Fibroblast of lung (primary cell): ENCODE results near the gene SH3BP4.

ENCODE experiments used
- EZH2 ChIP-seq: IDR thresholded peaks from 2 replicates; pipeline ENCODE4 v1.5.1; 2012; ENCODE audit warnings: low read length, control low read depth, mild to moderate bottlenecking; ENCODE audit errors: missing control alignments
- TF ChIP-seq, protein P1 (sequence below), 2 donors: IDR thresholded peaks in 1 of 2; conservative IDR thresholded peaks in 1 of 2; 1 replicate in 1 of 2; 2 replicates in 1 of 2; pipeline ENCODE4 v1.5.1; 2011 to 2012; ENCODE audit warnings: low read length in 2 of 2, control low read depth in 1 of 2, inconsistent platforms in 1 of 2, low read depth in 1 of 2, mild to moderate bottlenecking in 1 of 2

DNA sequence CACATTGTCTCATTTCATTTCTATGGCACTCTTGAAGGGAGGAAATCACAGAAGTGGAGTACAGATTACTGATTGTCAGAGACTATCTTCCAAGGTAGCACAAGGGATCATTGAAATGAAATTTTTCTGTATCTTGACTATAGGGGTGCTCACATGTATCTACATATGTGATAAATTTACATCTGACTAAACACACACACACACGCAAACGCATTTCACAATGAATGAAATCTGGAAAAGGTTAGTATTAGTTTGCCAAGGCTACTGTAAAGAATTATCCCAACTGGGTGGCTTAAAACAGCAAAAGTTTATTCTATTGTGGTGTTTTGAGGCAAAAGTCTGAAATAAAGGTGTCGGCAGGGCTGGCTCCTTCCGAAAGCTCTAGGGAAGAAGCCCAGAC is 144.6 kb downstream of the SH3BP4 start:
- TF ChIP-seq, protein P1, sequence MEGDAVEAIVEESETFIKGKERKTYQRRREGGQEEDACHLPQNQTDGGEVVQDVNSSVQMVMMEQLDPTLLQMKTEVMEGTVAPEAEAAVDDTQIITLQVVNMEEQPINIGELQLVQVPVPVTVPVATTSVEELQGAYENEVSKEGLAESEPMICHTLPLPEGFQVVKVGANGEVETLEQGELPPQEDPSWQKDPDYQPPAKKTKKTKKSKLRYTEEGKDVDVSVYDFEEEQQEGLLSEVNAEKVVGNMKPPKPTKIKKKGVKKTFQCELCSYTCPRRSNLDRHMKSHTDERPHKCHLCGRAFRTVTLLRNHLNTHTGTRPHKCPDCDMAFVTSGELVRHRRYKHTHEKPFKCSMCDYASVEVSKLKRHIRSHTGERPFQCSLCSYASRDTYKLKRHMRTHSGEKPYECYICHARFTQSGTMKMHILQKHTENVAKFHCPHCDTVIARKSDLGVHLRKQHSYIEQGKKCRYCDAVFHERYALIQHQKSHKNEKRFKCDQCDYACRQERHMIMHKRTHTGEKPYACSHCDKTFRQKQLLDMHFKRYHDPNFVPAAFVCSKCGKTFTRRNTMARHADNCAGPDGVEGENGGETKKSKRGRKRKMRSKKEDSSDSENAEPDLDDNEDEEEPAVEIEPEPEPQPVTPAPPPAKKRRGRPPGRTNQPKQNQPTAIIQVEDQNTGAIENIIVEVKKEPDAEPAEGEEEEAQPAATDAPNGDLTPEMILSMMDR (conservative IDR thresholded peaks at IDR 0.05 in 1 of 2, IDR thresholded peaks at IDR 0.05 in 1 of 2; ENCODE audit: low read depth in 1 of 2, low read length in 2 of 2), result no peak
- no peak for TF ChIP-seq EZH2
